H54 (cell line): ENCODE results near the gene ABCC1.
A peak's percentile ranks its signal among the peaks of the same experiment; 100 is the strongest.

Experiments used
- DNase-seq: peaks from one replicate; pipeline ENCODE4 v3.0.0; 2011; ENCODE audit warnings: low spot score, mixed read lengths; ENCODE audit not compliant: insufficient read length
- FAIRE-seq: peaks from 3 replicates; lab custom pipeline; 2011; peaks lifted over from hg19 to GRCh38; lab: Jason Lieb, UNC
- POLR2A ChIP-seq: IDR thresholded peaks from 2 replicates; pipeline ENCODE4 v1.6.1; 2011; ENCODE audit warnings: low read depth, mild to moderate bottlenecking, low read length

Gene ABCC1

DNA sequence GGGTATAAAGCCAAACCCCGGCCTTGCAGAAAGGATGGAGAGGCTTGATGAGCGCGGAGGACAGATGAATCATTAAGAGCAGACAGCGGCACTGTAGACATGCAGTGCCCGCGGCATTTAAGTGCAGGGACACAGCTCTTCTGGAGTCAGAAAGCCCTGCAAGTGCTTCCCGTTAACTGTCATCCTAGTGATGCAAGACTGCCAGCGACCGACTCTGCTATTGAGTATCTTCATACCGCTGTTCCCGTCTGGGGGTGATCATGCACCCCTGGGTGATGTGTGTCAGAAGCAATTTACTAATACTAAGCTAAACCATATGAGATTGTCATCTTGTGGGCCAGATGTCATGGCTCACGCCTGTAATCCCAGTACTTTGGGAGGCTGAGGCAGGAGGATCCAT, 172.8 kb downstream of the ABCC1 start:
- no peak for DNase-seq
- no peak for FAIRE-seq
- TF ChIP-seq POLR2A: no peak

DNA sequence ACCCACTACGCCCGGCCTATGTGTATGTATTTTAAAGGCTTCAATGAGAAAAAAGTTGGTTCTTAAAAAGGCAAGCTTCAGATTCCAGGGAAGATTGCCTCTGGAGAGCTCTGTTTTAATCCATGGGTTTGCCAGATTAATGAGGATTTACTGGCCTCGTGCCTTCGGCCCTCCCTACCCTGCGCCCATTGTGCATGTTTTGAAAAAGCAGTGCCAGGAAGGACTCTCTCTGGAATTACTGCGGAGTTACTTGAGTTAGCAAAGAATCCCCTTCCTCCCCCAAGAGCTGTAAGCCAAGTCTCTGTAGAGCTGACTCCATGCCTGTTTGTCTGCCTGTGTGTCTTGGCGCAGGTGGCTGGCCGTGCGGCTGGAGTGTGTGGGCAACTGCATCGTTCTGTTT, 175.0 kb downstream of the ABCC1 start:
- FAIRE-seq (no peak), DNase-seq (no peak)
- no peak for TF ChIP-seq POLR2A

- DNase-seq (no peak), FAIRE-seq (no peak)
- no peak for TF ChIP-seq POLR2A
These were observed 175.6 kb downstream of the ABCC1 start for GRCh38 chr16:16124974-16125373.

DNA sequence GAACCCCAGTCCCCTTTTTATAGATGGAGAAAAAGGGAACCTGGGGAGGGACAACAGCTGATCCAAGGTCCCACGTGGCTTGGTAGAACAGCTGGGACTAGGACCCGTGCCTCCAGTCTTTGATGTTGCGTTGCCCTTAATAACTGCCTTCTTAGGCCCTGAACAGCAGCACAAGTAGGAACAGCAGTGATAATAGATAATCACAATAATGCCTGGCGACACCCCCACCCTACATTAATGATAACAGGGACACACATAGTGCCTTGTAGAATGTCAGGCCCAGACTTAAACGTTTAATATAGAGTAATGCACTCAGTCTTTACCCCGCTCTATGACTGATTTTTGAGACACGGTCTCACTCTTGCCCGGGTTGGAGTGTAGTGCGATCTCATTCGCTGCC, 177.5 kb downstream of the ABCC1 start:
- no peak for FAIRE-seq
- TF ChIP-seq POLR2A: no peak
- no peak for DNase-seq

GRCh38 chr16:16127469-16128116, 178.2 kb downstream of the ABCC1 start:
- FAIRE-seq (peak; percentile 65), DNase-seq (peak; percentile 67)
- no peak for TF ChIP-seq POLR2A

GRCh38 chr16:16131204-16131603, 181.8 kb downstream of the ABCC1 start:
- no peak for DNase-seq

GRCh38 chr16:16131659-16132058, 182.2 kb downstream of the ABCC1 start:
- no peak for FAIRE-seq
- no peak for TF ChIP-seq POLR2A

More at GRCh38 chr16:16131204-16131603, 181.8 kb downstream of the ABCC1 start:
- FAIRE-seq: no peak
- TF ChIP-seq POLR2A: no peak

GRCh38 chr16:16133943-16134604, 184.7 kb downstream of the ABCC1 start:
- DNase-seq (no peak), FAIRE-seq (no peak)
- no peak for TF ChIP-seq POLR2A

More at GRCh38 chr16:16131659-16132058, 182.2 kb downstream of the ABCC1 start:
- DNase-seq: no peak

DNA sequence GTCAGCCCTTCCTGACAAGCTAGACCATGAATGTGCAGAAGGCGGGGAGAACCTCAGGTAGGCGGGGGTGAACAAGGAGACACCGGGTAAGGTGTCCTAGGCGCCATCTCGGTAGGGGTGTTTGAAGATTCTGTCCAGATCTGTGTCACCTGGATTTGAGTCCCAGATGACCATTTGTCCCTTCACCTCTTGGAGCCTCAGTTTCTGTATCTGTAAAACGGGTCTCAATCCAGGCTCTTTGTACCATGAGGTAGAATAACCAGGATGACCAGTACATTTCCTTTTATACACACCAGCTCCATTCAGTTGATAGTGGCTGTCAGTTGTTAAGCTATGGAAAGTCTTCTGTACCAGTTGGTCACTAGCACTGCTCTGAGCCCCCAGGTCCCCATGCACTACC, 187.2 kb downstream of the ABCC1 start:
- no peak for TF ChIP-seq POLR2A
- FAIRE-seq (no peak), DNase-seq (no peak)

- no peak for FAIRE-seq
- no peak for DNase-seq
- no peak for TF ChIP-seq POLR2A
These were observed 187.7 kb downstream of the ABCC1 start for GRCh38 chr16:16137110-16137509.

GRCh38 chr16:16138034-16138635, 188.7 kb downstream of the ABCC1 start:
- no peak for FAIRE-seq

GRCh38 chr16:16139061-16139460, 189.6 kb downstream of the ABCC1 start:
- TF ChIP-seq POLR2A: no peak
- DNase-seq: no peak
- no peak for FAIRE-seq

More at GRCh38 chr16:16138034-16138635, 188.7 kb downstream of the ABCC1 start:
- no peak for TF ChIP-seq POLR2A
- no peak for DNase-seq

DNA sequence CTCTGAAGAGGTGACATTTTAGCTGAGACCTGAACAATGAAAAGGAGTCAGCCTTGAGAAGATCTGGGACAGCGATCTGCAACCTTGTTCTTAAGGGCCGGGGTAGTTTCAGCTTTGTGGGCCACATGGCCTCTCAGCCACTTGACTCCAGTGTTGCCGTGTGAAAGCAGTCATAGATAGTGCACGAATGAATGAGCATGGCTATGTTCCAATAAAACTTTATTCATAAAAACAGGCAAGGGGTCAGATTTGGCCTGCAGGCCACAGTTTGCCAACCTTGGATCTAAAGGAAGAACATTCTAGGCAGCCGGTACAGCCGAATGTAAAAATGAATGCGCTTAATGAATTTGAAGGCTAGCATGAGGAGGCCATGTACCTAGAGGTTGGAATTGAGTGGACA, 190.4 kb downstream of the ABCC1 start:
- TF ChIP-seq POLR2A: no peak
- no peak for FAIRE-seq

GRCh38 chr16:16140537-16140936, 191.1 kb downstream of the ABCC1 start:
- FAIRE-seq: no peak
- DNase-seq: no peak
- no peak for TF ChIP-seq POLR2A

More for the DNA sequence above, 190.4 kb downstream of the ABCC1 start:
- DNase-seq: no peak

DNA sequence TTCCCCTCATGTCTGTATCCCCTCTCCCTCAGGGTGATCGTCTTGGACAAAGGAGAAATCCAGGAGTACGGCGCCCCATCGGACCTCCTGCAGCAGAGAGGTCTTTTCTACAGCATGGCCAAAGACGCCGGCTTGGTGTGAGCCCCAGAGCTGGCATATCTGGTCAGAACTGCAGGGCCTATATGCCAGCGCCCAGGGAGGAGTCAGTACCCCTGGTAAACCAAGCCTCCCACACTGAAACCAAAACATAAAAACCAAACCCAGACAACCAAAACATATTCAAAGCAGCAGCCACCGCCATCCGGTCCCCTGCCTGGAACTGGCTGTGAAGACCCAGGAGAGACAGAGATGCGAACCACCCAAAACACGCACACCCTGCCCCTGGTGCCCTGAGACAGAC, 191.7 kb downstream of the ABCC1 start:
- no peak for FAIRE-seq
- TF ChIP-seq POLR2A: no peak
- no peak for DNase-seq
